ENCODE results near the gene NAV2. TPM values are rescaled to one million over a fixed set of nuclear protein-coding genes. Genes with fewer than 3 reads are reported as not detected.

The NAV2 gene
- total and polyA plus RNA-seq, 4 experiments from 2014 or later, result 1.1 to 6.2 (median 4.2) TPM; not detected in 1

GRCh38 chr11:19756675-19757475 lies 44.2 kb downstream of the NAV2 start:
- Histone ChIP-seq H3K9me3 (ENCODE audit: control insufficient read depth in 1 of 2, low read length in 2 of 2) (no peaks in the 10 kb centered on the region), H3K4me1 (ENCODE audit: insufficient read depth, low read length) (no peaks in the 10 kb centered on the region), H3K36me3 (ENCODE audit: insufficient read depth, low read length) (no peaks in the 10 kb centered on the region), H3K27ac (ENCODE audit: low read depth, low read length) (no peak overlapping the region), H3K27me3 (ENCODE audit: insufficient read depth, low read length) (no peaks in the 10 kb centered on the region), H3K4me3 (ENCODE audit: low read length in 2 of 2) (no peak overlapping the region)
- no peak for DNase-seq
- no peak overlapping the region for H3K4me3 Mint-ChIP-seq
- POLR2A ChIA-PET (ENCODE audit: partially characterized antibody), result no interaction called here
- intact Hi-C loops (cut with micrococcal nuclease), result no loop called here
- peaks cover 0 to 2% of the 10 kb centered on the region in 2 donors for H3K27me3 Mint-ChIP-seq
- H3K4me1 Mint-ChIP-seq, result peaks cover 0 to 1% (median 0%) of the 10 kb centered on the region in 4 donors
- no peaks in the 10 kb centered on the region for H3K36me3 Mint-ChIP-seq
- peaks cover 0 to 3% (median 0%) of the 10 kb centered on the region in 8 donors for H3K9me3 Mint-ChIP-seq
- no peak overlapping the region for H3K27ac Mint-ChIP-seq
- CTCF ChIA-PET (ENCODE audit: partially characterized antibody), result no interaction called here

- H3K4me3 ChIP-seq (ENCODE audit: low read length in 2 of 2), result no peak overlapping the region
- no peaks in the 10 kb centered on the region for H3K36me3 ChIP-seq (ENCODE audit: insufficient read depth, low read length)
- DNase-seq, result no peak
- no peaks in the 10 kb centered on the region for H3K27me3 ChIP-seq (ENCODE audit: insufficient read depth, low read length)
- Mint-ChIP-seq H3K4me3 (no peak overlapping the region), H3K27ac (no peak overlapping the region), H3K36me3 (no peaks in the 10 kb centered on the region), H3K4me1 (peaks cover 0 to 1% (median 0%) of the 10 kb centered on the region in 4 donors), H3K27me3 (peaks cover 0 to 2% of the 10 kb centered on the region in 2 donors), H3K9me3 (peaks cover 0 to 3% (median 0%) of the 10 kb centered on the region in 8 donors)
- H3K4me1 ChIP-seq (ENCODE audit: insufficient read depth, low read length), result no peaks in the 10 kb centered on the region
- intact Hi-C loops (cut with micrococcal nuclease), result no loop called here
- no peak overlapping the region for H3K27ac ChIP-seq (ENCODE audit: low read depth, low read length)
- H3K9me3 ChIP-seq (ENCODE audit: control insufficient read depth in 1 of 2, low read length in 2 of 2), result no peaks in the 10 kb centered on the region
- POLR2A ChIA-PET (ENCODE audit: partially characterized antibody), result no interaction called here
- CTCF ChIA-PET (ENCODE audit: partially characterized antibody), result interaction anchor here (1.0 kb wide), 1 partner anchor 16 kb away, joined by 3 read pairs; no protein-coding TSS in a partner anchor
Observed at GRCh38 chr11:19759389-19759788, 46.8 kb downstream of the NAV2 start.

DNA sequence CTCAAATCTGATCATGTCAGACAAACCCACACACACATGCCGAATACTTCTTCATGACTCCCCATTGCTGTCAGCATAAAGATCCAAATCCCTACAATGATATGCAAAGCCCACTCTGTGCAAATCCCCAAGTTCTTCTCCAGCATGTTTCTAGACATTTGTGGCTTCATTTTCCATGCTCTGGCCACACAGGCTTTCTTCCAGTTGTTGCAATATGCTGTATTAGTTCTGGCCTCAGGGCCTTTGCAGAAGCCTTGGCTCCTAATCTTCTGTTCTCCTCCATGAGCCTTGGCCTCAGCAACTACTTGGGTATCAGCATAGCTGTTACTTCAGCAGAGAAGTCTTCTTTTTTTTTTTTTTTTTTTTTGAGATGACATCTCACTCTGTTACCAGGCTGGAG lies 49.6 kb downstream of the NAV2 start:
- Histone ChIP-seq H3K4me3 (ENCODE audit: low read length in 2 of 2) (no peak overlapping the region), H3K4me1 (ENCODE audit: insufficient read depth, low read length) (no peaks in the 10 kb centered on the region), H3K27me3 (ENCODE audit: insufficient read depth, low read length) (no peaks in the 10 kb centered on the region), H3K9me3 (ENCODE audit: control insufficient read depth in 1 of 2, low read length in 2 of 2) (no peaks in the 10 kb centered on the region), H3K27ac (ENCODE audit: low read depth, low read length) (no peak overlapping the region), H3K36me3 (ENCODE audit: insufficient read depth, low read length) (no peaks in the 10 kb centered on the region)
- no peak for DNase-seq
- H3K9me3 Mint-ChIP-seq, result peaks cover 0 to 2% (median 0%) of the 10 kb centered on the region in 8 donors
- peaks cover 2 to 3% of the 10 kb centered on the region in 2 donors for H3K27me3 Mint-ChIP-seq
- CTCF ChIA-PET (ENCODE audit: partially characterized antibody), result no interaction called here
- H3K4me3 Mint-ChIP-seq, result no peak overlapping the region
- no peaks in the 10 kb centered on the region for H3K36me3 Mint-ChIP-seq
- intact Hi-C loops (cut with micrococcal nuclease), result no loop called here
- H3K4me1 Mint-ChIP-seq, result no peaks in the 10 kb centered on the region
- H3K27ac Mint-ChIP-seq, result no peak overlapping the region
- POLR2A ChIA-PET (ENCODE audit: partially characterized antibody), result no interaction called here

DNA sequence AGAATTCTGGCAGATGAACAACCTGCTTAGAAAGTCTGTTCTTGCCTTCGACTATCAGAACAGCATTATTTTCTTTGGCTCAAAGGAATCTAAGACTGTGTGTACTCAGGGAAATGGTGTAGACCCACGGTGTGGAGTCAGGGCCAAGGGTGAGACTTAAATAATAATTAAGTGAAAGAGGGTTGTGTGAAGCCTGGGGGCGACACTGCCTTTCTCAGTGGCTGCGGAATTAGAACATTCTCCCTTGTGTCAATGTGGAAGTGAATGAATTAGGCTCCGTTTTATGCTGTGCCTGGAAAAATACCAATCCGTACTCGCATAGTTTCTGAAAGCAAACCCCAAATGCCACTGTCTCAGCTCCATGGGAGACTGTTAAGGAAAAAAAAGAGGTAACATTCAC lies 50.7 kb downstream of the NAV2 start:
- Histone ChIP-seq H3K4me1 (ENCODE audit: insufficient read depth, low read length) (no peaks in the 10 kb centered on the region), H3K36me3 (ENCODE audit: insufficient read depth, low read length) (no peaks in the 10 kb centered on the region), H3K4me3 (ENCODE audit: low read length in 2 of 2) (no peak overlapping the region), H3K27ac (ENCODE audit: low read depth, low read length) (no peak overlapping the region), H3K27me3 (ENCODE audit: insufficient read depth, low read length) (no peaks in the 10 kb centered on the region), H3K9me3 (ENCODE audit: control insufficient read depth in 1 of 2, low read length in 2 of 2) (no peaks in the 10 kb centered on the region)
- H3K27me3 Mint-ChIP-seq, result peaks cover 2 to 3% of the 10 kb centered on the region in 2 donors
- no peak overlapping the region for H3K4me3 Mint-ChIP-seq
- H3K36me3 Mint-ChIP-seq, result no peaks in the 10 kb centered on the region
- ChIA-PET POLR2A (ENCODE audit: partially characterized antibody) (no interaction called here), CTCF (ENCODE audit: partially characterized antibody) (no interaction called here)
- H3K27ac Mint-ChIP-seq, result no peak overlapping the region
- H3K9me3 Mint-ChIP-seq, result peaks cover 0 to 2% (median 0%) of the 10 kb centered on the region in 8 donors
- DNase-seq, result no peak
- H3K4me1 Mint-ChIP-seq, result no peaks in the 10 kb centered on the region
- intact Hi-C loops (cut with micrococcal nuclease), result no loop called here

DNA sequence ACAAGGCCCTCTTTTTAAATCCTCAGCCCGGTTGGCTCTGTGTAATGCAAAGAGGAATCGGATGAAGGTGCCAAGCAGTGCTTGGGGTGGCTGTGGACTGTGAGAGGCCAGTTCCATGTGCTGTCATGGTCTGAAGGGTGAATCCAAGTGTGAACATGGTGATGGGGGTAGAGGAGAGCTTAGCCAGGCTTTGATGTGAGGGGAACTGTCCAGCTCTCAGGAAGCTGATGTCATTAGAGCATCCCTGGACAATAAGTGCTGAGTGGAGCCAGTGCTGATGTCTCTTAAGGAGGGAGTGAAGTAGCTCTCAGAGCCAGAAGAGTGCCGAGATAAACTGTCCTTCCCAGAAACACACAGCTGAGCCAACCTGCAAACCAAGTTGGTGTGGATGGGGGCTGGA lies 53.6 kb downstream of the NAV2 start:
- Mint-ChIP-seq H3K27me3 (peaks cover 5 to 6% of the 10 kb centered on the region in 2 donors), H3K4me3 (no peak overlapping the region), H3K27ac (no peak overlapping the region), H3K9me3 (peaks cover 0 to 2% (median 0%) of the 10 kb centered on the region in 8 donors), H3K4me1 (no peaks in the 10 kb centered on the region), H3K36me3 (no peaks in the 10 kb centered on the region)
- ChIA-PET POLR2A (ENCODE audit: partially characterized antibody) (no interaction called here), CTCF (ENCODE audit: partially characterized antibody) (interaction anchor here (1.1 kb wide), 1 partner anchor 12 kb away, joined by 3 read pairs; no protein-coding TSS in a partner anchor)
- Histone ChIP-seq H3K27ac (ENCODE audit: low read depth, low read length) (no peak overlapping the region), H3K9me3 (ENCODE audit: control insufficient read depth in 1 of 2, low read length in 2 of 2) (no peaks in the 10 kb centered on the region), H3K36me3 (ENCODE audit: insufficient read depth, low read length) (no peaks in the 10 kb centered on the region), H3K4me1 (ENCODE audit: insufficient read depth, low read length) (no peaks in the 10 kb centered on the region), H3K27me3 (ENCODE audit: insufficient read depth, low read length) (no peaks in the 10 kb centered on the region), H3K4me3 (ENCODE audit: low read length in 2 of 2) (no peak overlapping the region)
- intact Hi-C loops (cut with micrococcal nuclease), result no loop called here
- DNase-seq, result no peak

- no peaks in the 10 kb centered on the region for H3K36me3 Mint-ChIP-seq
- DNase-seq, result no peak
- H3K9me3 Mint-ChIP-seq, result peaks cover 0 to 2% (median 0%) of the 10 kb centered on the region in 8 donors
- H3K36me3 ChIP-seq (ENCODE audit: insufficient read depth, low read length), result no peaks in the 10 kb centered on the region
- H3K9me3 ChIP-seq (ENCODE audit: control insufficient read depth in 1 of 2, low read length in 2 of 2), result no peaks in the 10 kb centered on the region
- H3K4me1 Mint-ChIP-seq, result no peaks in the 10 kb centered on the region
- ChIA-PET CTCF (ENCODE audit: partially characterized antibody) (no interaction called here), POLR2A (ENCODE audit: partially characterized antibody) (no interaction called here)
- no peaks in the 10 kb centered on the region for H3K4me1 ChIP-seq (ENCODE audit: insufficient read depth, low read length)
- intact Hi-C loops (cut with micrococcal nuclease), result no loop called here
- H3K27ac Mint-ChIP-seq, result no peak overlapping the region
- no peaks in the 10 kb centered on the region for H3K27me3 ChIP-seq (ENCODE audit: insufficient read depth, low read length)
- H3K4me3 Mint-ChIP-seq, result no peak overlapping the region
- H3K4me3 ChIP-seq (ENCODE audit: low read length in 2 of 2), result no peak overlapping the region
- no peak overlapping the region for H3K27ac ChIP-seq (ENCODE audit: low read depth, low read length)
- peaks cover 5 to 6% of the 10 kb centered on the region in 2 donors for H3K27me3 Mint-ChIP-seq
Observed at GRCh38 chr11:19766810-19767209, 54.2 kb downstream of the NAV2 start.

GRCh38 chr11:19767627-19768151 lies 55.1 kb downstream of the NAV2 start:
- H3K27me3 Mint-ChIP-seq, result peaks cover 5 to 8% of the 10 kb centered on the region in 2 donors
- H3K36me3 ChIP-seq (ENCODE audit: insufficient read depth, low read length), result no peaks in the 10 kb centered on the region
- H3K4me1 Mint-ChIP-seq, result no peaks in the 10 kb centered on the region
- no peak for DNase-seq
- H3K4me1 ChIP-seq (ENCODE audit: insufficient read depth, low read length), result no peaks in the 10 kb centered on the region
- H3K27me3 ChIP-seq (ENCODE audit: insufficient read depth, low read length), result no peaks in the 10 kb centered on the region
- no peak overlapping the region for H3K4me3 Mint-ChIP-seq
- intact Hi-C loops (cut with micrococcal nuclease), result no loop called here
- H3K36me3 Mint-ChIP-seq, result no peaks in the 10 kb centered on the region
- no peaks in the 10 kb centered on the region for H3K9me3 Mint-ChIP-seq
- POLR2A ChIA-PET (ENCODE audit: partially characterized antibody), result no interaction called here
- CTCF ChIA-PET (ENCODE audit: partially characterized antibody), result no interaction called here
- H3K9me3 ChIP-seq (ENCODE audit: control insufficient read depth in 1 of 2, low read length in 2 of 2), result no peaks in the 10 kb centered on the region
- H3K27ac ChIP-seq (ENCODE audit: low read depth, low read length), result no peak overlapping the region
- no peak overlapping the region for H3K27ac Mint-ChIP-seq
- H3K4me3 ChIP-seq (ENCODE audit: low read length in 2 of 2), result no peak overlapping the region

All from CD4-positive, alpha-beta memory T cell (primary cell).